A172 (cell line): ENCODE data around the gene C17orf67. TPM values are rescaled to one million over a fixed set of nuclear protein-coding genes. Genes with fewer than 3 reads are reported as not detected.

Source experiments
- DNase-seq: peaks from one replicate; pipeline ENCODE4 v3.0.0-alpha.2; 2015; ENCODE audit warnings: low spot score
- total RNA-seq: library from RNA; depleted of rRNA; stranded (reverse); fragments of >200 nt; shearing (Covaris generic); gene quantifications from 2 replicates; pipeline ENCODE4 v1.2.3, GENCODE V29; 2014

Gene C17orf67
- total RNA-seq, 1 experiment from 2014 or later = 0.76 TPM

DNA sequence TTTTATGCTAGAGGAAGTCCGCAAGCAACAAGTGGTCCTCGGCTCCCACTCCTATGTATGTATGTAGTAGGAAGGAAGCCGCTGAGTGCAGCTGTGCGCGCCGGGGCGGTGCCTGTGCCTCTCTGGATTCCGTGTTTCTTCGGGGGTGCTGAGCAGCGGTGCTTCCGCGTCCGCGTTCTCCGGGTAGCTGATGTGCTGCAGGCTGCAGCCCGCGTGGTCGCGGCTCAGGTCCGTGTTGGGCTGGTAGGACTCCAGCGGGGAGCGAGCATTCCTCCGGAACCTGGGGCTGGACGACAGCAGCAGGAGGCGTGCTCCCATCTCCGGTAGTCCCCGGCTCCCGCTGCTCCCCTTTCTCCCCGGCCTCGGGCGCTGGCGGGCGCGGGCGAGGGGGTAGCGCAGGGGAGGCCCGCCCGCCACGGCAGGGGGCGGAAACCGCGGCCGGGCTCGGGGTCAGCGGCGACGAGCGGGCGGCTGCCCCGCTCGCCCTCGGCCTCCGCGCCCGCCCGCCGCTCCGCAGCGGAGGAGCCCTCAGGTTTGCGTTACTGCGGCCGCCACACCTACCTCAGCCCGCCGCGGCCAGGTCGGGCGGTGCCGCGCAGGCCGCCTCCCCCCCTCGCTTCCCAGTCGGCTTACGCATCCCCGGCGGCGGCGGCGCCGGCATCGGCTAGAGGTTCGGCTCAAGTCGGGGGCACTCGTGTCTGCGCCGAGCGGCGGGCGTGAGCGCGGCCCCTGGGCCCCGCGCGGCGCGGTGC lies 487 bp downstream of the C17orf67 start:
- DNase-seq = peak; percentile 24

DNA sequence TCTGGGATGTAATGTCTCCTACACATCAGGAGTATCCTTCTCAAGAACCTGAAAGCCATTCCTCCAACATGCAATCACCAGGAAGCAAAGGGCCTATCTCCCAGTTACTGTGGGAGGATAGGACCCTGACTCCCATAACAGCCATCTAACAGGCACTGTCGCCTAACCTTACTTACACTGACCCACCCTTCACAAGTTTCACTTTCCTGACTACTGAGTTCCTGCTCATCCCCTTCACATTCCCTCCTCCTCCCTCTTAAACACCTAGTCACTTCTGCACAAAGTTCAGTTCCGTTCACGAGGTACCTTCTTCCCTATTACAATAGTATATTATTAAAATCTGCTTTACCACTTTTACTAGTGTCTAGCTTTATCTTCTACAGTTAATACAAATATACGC lies 1.3 kb downstream of the C17orf67 start:
- DNase-seq = no peak

DNA sequence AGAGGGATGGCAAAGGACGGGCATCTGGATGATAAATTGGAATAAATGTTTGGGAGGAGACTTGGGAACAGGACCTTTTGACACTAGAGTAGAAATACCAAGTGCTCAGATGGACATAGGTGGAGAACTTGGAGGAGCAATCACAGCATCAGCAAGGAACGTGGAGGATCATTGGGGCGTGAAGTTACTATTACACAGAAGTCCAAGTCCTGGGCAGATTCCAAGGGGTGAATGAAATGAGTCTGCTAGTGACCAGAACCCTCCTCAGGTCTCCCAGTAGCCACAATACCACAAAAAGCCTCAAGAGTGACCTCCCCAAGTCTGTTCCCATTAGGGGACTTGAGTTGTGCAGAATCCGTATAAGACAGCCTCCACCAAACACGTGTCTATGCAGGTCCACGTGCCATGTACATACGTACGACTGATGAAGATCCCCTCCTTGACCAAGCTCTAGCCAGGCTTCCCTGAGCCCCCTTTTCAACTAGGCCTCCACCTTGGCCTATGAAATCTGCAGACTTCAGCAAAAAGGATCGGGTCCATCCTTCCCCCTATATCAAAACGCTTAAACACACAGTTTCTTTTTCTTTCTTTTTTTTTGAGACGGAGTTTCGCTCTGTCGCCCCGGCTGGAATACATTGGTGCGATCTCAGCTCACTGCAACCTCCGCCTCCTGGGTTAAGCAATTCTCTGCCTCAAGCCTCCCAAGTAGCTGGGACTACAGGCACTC lies 2.2 kb downstream of the C17orf67 start:
- DNase-seq = no peak

DNA sequence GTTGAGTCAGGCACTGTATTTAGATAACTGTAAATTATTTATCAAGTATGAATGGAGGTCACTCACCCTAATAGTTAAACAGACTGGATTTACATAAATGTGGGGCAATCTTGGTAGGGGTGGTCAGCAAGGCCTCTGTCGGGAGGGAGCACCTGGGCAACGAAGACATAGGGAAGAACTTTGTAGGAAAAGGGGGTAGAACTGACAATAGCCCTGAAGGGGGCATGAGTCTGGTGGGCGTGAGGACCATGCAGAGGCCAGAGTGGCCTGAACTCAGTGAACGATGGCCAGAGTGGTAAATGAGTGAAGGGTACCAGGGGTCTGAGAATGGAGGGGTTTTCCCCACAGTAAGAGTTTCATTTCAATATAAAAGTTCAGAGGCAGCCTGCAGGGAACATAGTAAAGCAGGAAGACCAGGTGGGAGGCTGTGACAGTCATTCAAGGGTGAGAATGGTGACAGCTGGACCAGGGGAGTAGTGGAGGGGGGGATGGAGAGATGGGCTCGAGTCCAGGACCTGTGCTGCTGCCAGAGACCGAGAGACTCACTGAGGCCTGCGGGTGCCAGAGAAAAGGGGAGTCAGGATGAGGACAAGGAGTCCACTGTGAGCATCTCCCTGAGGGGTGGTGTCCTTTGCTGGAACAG lies 2.9 kb downstream of the C17orf67 start:
- no peak for DNase-seq

DNA sequence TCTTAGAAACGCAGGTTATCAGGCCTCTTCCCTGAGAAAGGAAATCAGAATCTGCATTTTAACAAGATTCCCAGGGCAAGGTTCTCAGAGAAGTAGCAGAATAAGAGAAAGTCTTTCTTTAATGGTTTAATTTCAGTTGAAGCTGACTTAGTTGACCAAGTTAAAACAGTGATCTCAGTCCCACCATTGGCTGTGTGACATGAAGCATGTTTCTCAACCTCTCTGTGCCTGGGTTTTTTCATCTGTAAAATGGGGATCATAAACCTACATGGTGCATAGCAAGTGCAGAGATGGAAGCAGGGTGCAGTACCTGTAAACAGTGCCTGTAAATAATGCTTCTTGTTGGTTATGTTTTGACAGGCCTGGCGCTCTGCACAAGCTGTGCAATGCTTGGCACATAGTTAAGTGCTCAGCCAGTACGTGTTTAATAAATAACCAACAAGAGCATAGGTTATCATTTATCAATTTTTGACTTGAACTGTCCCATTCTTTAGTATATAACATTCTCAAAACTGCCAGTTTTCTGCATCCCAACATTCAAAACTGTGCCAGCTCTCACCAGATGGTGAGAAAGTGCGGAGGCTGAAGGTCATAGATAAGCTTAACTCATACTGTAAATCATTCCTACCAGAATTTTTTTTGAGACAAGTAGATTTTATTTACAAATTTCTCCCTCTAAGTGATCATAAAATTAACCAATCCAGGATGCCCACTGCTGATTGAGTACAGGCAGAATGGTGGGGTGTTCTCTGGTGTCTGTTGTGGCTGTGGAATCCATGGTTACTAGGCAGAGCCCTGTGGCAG lies 6.9 kb downstream of the C17orf67 start:
- no peak for DNase-seq

DNA sequence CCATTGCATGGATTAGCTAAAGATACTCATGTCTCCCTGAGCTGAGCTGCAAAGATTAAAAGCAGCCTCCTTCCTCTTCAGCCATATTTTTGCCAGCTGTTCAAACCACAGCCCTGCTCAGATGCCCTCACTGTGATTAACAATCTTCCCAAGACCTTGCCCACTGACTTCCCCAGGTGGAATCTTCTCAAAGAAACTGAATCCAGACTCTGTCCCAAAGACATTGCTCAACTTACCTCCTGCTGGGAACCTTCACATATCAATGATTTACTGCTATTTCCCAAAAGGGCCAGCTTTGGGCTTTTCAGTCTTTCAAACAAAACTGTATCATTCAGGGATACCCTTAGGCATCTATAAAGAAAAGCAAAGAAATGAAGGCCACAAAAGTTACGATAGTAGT lies 9.2 kb downstream of the C17orf67 start:
- peak; percentile 39 for DNase-seq

DNA sequence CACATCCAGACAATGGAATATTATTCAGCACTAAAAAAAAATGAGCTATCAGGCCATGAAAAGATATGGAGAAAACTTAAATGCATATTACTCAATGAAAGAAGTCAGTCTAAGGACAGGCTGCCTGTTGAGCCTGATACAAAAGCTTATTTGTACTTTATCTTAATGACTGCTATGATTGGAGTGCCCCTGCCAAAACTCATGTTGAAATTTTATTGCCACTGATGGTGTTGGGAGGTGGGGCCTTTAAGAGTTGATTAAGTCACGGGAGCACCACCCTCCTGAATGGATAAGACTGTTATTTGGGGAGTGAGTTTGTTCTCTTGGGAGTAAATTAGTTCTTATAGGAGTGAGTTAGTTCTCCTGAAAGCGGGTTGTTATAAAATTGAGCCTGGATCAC lies 9.9 kb downstream of the C17orf67 start:
- DNase-seq = no peak

DNA sequence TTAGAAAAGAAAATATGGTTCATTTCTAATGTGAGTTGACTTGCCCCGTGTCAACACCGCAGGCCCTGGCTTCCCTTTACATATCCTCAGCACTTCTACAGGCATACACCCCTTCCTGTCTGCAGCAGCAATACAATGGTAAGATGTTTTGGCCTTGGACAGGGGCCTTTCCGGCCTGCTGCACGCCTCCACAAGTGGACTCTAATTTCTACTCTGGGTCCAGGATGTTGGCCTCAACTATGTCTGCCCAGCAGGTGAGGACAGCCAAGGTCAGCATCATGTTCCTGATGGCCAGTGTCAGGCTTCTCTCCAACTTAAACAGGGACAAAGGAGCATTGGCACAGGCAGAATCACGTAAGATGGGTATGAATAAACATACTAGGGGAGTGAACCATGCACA lies 11.0 kb downstream of the C17orf67 start:
- DNase-seq = no peak

DNA sequence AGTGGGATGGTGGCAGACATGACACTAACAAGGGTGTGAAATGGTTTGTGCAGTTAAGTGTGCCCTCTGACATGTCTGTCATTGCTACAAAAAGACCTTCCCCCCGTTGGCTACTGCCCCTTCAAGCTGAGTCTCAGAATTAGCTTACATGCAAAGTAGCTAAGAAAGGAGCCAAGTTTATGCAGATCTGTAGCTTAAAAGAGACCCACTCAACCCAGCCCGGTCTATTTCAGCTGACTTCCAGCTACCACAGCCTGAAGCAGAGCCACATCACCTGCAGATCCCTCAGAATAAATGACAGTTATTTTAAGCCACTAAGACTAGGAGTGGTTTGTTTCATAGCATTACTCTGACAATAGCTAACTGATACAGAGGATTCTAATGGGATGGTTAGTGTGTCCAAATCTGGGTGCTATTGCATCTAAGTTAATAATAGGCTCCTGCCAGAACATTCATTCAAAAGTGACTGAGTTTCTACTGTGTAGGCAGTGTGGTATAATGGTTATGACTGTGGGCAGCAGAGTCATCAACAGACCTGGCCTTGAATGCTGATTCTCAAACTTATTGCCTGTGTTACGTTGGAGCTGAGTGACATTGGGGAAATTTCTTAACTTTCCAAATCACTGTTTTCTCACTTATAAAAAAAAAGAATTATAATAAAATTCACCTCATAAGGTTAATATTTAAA lies 11.7 kb downstream of the C17orf67 start:
- no peak for DNase-seq

DNA sequence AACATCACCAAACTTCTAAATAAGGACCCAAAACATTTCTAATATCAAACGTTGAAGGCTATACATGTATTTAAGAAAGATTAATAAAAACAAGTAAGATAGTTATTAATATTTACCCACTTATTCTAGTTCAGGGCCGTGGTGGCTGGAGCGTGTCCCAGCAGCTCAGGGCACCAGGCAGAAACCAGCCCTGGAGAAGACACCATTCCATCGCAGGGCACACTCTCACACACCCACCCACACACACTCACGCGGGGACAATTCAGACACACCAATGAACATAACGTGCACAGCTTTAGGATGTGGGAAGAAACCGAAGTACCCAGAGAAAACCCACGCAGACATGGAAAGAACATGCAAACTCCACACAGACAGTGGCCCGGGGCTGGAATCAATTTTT lies 13.5 kb downstream of the C17orf67 start:
- DNase-seq = no peak

DNA sequence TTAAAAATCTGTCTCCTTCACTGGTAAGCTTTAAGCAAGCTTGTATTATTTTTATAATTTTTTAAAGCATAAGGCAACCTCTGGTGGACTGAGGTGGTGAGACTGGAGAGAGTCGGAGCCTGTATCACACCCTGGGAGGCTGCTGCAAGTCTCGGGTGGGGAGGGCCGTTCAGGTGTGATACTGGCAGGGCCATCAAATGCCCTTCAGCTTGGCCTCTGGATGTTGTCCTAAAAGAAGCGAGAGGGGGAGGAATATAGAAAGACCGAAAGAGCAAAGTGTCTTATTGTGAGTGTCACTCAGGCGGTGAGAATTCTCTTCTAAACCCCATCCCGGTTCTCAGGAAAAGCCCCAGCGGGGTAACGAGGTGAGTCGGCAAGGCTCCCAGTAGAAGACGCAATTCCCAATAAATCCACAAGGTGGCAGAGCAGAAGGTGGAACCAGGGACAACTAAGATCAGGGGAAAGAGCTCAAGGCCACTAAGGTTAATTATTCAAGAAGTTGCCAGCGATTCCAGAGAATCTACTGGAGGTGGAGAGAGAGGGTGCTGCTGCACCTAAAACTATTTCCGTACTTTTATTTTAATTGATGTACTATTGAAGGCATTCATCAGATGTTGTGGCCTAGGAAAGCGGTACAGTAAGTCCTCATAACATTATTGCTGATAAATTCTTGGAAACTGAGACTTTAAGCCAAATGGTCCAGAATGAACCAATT lies 14.1 kb downstream of the C17orf67 start:
- DNase-seq = peak; percentile 78

DNA sequence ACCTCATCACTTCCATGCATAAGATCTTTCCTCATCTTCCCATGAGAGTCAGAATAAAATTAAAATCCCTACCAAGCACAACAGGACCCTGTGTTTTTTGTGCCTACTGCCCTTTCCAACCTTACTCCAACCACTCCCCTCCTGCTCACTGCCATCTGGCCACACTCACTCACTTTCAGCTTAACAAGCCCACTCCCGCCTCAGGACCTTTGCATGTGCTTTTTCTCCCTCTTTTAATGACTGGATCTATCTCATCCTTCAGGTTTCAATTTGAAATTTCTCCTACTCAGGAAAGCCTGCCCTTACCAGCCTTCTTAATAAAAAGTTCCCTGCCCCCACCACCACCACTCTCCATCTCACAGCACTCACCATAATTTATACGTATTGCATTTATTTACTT lies 14.7 kb downstream of the C17orf67 start:
- no peak for DNase-seq

DNA sequence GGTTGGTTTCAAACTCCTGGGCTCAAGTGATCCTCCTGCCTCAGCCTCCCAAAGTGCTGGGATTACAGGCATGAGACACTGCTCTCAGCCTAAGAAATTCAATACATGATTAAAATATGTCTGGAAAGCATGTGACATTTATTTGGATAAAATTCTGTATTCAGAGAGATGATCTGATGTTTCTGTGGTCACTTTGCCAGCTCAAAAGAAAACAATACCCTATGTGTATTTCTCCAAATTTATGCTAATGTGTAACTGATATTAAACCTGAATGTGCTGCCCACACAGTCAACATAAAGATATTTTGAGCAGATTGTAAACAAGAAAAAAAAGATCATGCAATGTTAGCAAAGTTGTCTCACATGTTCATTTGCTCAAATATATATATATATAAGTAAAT lies 16.7 kb downstream of the C17orf67 start:
- DNase-seq = no peak

DNA sequence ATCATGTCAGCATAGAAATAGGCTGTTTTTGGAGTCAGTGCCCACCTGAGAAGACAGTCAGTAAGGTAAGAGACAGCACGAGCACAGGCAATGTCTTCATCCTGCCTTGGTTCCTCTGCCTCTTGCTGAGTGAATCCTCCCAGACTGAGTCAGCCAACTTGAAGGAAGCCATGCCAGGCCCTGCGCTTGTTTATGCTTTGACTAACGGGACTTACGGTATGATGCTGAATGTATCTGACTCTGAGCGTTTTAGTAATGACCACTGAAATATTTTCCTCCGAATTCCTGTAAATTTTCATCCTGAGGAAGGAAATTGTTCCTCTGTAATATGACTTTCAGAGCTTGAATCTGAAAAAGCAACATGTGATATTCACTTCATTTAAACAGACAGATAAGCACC lies 18.0 kb downstream of the C17orf67 start:
- DNase-seq = peak; percentile 38

DNA sequence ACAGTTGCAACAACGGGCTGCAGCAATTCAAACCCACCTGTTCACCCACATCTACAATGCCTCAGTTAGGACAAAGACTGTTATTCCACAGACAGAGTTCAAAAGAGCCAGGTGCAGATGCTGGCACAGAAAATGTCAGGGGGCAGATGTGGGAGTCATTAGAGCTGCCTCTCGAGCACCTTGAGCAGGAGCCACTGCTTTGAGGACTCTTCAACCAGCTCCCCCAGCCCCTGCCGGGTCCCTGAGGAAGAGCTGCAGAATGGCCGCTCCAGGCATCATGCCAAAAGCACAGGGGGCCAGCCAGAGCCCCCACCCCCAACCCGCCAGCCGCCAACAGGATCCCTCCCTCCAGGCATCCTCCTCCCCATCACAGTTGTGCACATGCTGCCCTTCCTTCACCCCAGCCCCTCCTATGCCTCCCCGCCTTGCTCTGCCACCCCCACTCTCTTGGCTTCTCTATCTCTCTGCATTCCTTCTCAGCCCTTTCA lies 20.8 kb downstream of the C17orf67 start:
- DNase-seq = no peak

DNA sequence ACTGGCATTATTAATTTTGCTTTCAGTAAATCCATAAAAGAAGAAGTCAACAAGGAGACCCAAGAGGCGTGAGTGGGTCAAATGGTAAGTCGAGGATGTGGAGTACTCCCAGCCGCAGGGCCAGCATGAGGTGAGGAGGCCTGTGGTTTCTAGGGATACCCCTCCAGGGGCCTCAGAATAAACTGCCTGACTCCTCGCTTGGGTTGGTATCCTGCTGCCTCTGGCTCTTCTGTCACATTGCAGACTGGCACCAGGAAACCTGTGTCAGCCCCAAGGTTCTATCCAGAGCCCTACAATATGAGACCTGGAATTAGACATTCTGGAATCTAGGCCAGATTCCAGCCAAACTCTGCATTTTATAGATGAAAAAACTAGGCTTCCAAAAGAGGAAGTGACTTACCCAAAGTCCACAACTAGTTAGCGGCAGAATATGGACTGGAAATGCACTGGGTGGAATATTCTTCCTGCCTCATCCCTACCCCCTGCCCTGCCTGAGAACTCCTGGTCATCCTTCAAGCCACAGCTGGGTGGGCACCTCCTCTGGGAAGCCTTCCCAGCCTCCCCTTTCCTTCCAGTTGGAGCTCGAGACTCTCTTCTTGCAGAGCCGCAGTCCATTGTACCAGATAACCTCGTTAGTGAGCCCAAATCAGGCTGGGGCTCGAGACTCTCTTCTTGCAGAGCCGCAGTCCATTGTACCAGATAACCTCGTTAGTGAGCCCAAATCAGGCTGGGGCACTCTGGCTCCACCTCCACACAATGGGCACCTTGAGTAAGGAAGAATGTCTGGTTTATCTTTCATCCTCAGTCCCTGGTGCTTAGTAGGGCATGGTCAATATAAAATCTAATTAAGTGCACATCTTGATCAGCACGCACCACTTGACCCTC lies 22.6 kb downstream of the C17orf67 start:
- no peak for DNase-seq

DNA sequence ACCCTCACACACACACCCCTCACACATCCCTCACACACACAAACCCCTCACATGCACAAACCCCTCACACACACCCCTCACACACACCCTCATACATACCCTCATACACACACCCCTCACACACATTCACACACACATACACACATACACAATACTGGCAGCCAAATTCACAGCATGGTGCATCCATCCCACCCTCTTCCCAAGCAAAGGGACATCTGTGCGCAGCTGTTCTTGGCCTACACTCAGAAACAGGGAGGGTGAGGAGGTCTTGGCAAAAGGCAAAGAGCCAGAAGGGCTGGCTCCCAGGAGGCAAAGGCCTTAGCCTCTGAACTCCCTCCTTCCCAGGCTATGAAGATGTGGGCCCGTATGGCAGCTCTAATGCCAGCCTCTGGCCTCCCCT lies 23.4 kb downstream of the C17orf67 start:
- no peak for DNase-seq

DNA sequence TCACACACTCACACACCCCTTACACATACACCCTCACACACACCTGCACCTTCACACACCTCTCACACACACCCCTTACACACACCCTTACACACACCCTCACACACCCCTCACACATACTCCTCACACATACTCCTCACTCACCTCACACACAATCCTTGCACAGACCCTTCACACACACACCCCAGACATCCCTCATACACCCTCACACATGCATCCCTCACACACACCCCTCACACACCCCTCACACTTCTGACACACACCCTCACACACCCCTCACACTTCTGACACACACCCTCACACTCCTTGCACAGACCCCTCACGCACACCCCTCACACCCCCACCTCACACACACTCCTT lies 23.9 kb downstream of the C17orf67 start:
- DNase-seq = no peak

DNA sequence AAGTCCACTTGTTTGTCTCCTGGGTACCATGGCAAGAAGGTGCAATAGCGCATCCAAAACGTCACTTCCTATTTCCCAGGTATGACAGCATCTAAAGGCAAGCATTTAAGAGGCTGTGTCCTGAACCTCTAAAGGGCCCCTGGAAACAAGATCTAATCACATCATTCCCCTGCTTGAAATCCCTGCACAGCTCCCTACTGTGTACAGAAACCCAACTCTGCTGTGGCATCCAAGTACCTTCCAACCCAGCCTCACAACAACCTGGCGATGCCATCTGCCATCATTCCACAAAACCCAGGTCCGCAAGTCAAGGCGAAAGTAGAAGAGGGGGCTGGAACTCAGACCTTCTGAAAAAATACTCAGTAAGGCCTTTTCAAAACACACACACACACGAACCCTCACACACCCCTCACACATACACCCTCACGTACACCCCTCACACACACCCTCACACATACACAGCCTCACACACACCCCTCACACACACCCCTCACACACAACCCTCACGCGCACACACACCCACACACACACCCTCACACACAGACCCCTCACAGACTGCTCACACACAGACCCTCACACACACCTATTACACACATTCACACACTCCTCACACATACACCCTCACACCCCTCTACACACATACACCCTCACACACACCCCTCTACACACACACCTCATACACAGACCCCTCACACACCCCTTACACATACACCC lies 24.5 kb downstream of the C17orf67 start:
- no peak for DNase-seq
